ENCODE data around the gene PCNT. TPM values are rescaled to one million over a fixed set of nuclear protein-coding genes. Genes with fewer than 3 reads are reported as not detected.

Gene PCNT
- total and polyA plus RNA-seq, 2 of the 4 experiments (the other 2 are of a cell fraction): 10.0 to 19.4 TPM

- Histone ChIP-seq H2BK5ac (ENCODE audit: low read depth, low read length, poor library complexity, severe bottlenecking) (no peak overlapping the region), H3K56ac (ENCODE audit: extremely low read depth, insufficient read depth, low read length) (no peak overlapping the region), H2BK20ac (ENCODE audit: low read depth, low read length) (no peak overlapping the region), H2BK120ac (ENCODE audit: low read depth, low read length) (no peak overlapping the region), H4K91ac (ENCODE audit: insufficient read depth, low read depth, low read length) (no peak overlapping the region), H3K23ac (ENCODE audit: low read depth, low read length) (no peak overlapping the region), H3K4me1 (ENCODE audit: control insufficient read depth, insufficient read depth, low read length) (no peaks in the 10 kb centered on the region), H3K14ac (replicated peaks; ENCODE audit: low read depth, low read length) (no peak overlapping the region), H3K18ac (ENCODE audit: low read depth, low read length) (no peak overlapping the region), H4K5ac (ENCODE audit: low read depth, low read length) (no peak overlapping the region), H2BK15ac (ENCODE audit: low read depth, low read length) (no peak overlapping the region), H3K27me3 (ENCODE audit: control insufficient read depth, insufficient read depth, low read length) (no peaks in the 10 kb centered on the region), H3K9me3 (ENCODE audit: control insufficient read depth, insufficient read depth, low read length) (no peaks in the 10 kb centered on the region), H2AK5ac (ENCODE audit: low read depth, low read length) (no peak overlapping the region), H2AFZ (replicated peaks; ENCODE audit: low read length, poor library complexity) (no peak overlapping the region), H3K27ac (ENCODE audit: insufficient read depth, low read length) (no peak overlapping the region), H3K4me3 (ENCODE audit: insufficient read depth, low read depth, low read length) (no peak overlapping the region), H4K8ac (ENCODE audit: low read depth in 2 of 2, low read length in 2 of 2) (no peak overlapping the region), H3K9me1 (ENCODE audit: insufficient read depth, low read length) (no peaks in the 10 kb centered on the region; the same call in 1 of the 2 replicates), H3K9ac (ENCODE audit: low read depth, low read length) (no peak overlapping the region), H3K4ac (ENCODE audit: low read depth, low read length) (no peak overlapping the region), H3K36me3 (ENCODE audit: control insufficient read depth, insufficient read depth, low read length) (peaks cover 41% of the 10 kb centered on the region), H3K4me2 (ENCODE audit: low read depth, low read length) (no peak overlapping the region), H2AK9ac (replicated peaks; ENCODE audit: low read depth, low read length, poor library complexity) (peak overlapping the region; percentile 57), H4K20me1 (ENCODE audit: insufficient read depth, low read length) (no peaks in the 10 kb centered on the region), H3K79me1 (ENCODE audit: low read depth in 1 of 2, low read length in 2 of 2) (peaks cover 7 to 8% of the 10 kb centered on the region in 2 experiments; a peak in 3 of 4 replicates)
- no TSS peak for BruUV-seq (replicated peaks)
- peak; percentile 29 for DNase-seq
- WGBS, 2 experiments (ENCODE audit: extremely low coverage in 2 of 2, insufficient read length in 1 of 2): 88% methylated on average over 8 of the region's 13 CpGs; no CpG with 5 or more reads in 1 of the 2 experiments
- no peak for ATAC-seq (ENCODE audit: low read depth)
- in situ Hi-C loops (cut with MboI; ENCODE audit: low sequenced_read_pairs): no loop called here
- POLR2A ChIA-PET (ENCODE audit: unreplicated experiment): no interaction called here
- no peak for TF ChIP-seq POLR2A (IDR thresholded peaks at IDR 0.05; ENCODE audit: low read depth, low read length)
- TF ChIP-seq BHLHE40 (IDR thresholded peaks at IDR 0.05; ENCODE audit: low read depth, low read length): no peak
- no peak for TF ChIP-seq MAFK (IDR thresholded peaks at IDR 0.05; ENCODE audit: low read depth, low read length)
- TF ChIP-seq CHD1 (IDR thresholded peaks at IDR 0.05; ENCODE audit: low read depth, low read length): no peak
- TF ChIP-seq CTCF (conservative IDR thresholded peaks at IDR 0.05; ENCODE audit: low read depth, low read length): no peak
- TF ChIP-seq MAZ (IDR thresholded peaks at IDR 0.05; ENCODE audit: borderline replicate concordance, low read depth, low read length): no peak
- no peak for TF ChIP-seq ELK1 (IDR thresholded peaks at IDR 0.05; ENCODE audit: borderline replicate concordance, low read depth, low read length)
- no peak for TF ChIP-seq RAD21 (IDR thresholded peaks at IDR 0.05; ENCODE audit: low read length)
- TF ChIP-seq FOS (IDR thresholded peaks at IDR 0.05; ENCODE audit: low read depth, low read length): no peak
- no peak for TF ChIP-seq CEBPB (IDR thresholded peaks at IDR 0.05; ENCODE audit: low read depth, low read length)
- TF ChIP-seq SMC3 (IDR thresholded peaks at IDR 0.05; ENCODE audit: low read depth, low read length): no peak
- TF ChIP-seq MXI1 (IDR thresholded peaks at IDR 0.05; ENCODE audit: borderline replicate concordance, low read depth, low read length): no peak
- no peak for TF ChIP-seq RFX5 (IDR thresholded peaks at IDR 0.05; ENCODE audit: low read depth, low read length)
- no peak for TF ChIP-seq USF2 (IDR thresholded peaks at IDR 0.05; ENCODE audit: low read depth, low read length)
- no peak for TF ChIP-seq NFE2L2 (IDR thresholded peaks at IDR 0.05; ENCODE audit: low read depth, low read length)
- dilution Hi-C loops (cut with HindIII; ENCODE audit: low sequenced_read_pairs, unreplicated experiment): no loop called here
- intact Hi-C loops (cut with micrococcal nuclease): no loop called here
- CTCF ChIA-PET: no interaction called here
These were observed 69.0 kb downstream of the PCNT start for GRCh38 chr21:46392921-46393320.
